Omental fat pad (tissue), 4 donors: ENCODE data around the gene KRTAP12-1. TPM values are rescaled to one million over a fixed set of nuclear protein-coding genes. Genes with fewer than 3 reads are reported as not detected.
A peak's percentile ranks its signal among the peaks of the same experiment; 100 is the strongest.

ENCODE experiments used
- ATAC-seq: fragments of 150-250 bp; one replicate; pipeline ENCODE4 v1.9.1; 2016; ENCODE audit warnings: mild to moderate bottlenecking, moderate library complexity; ENCODE audit not compliant: low FRiP score
- DNase-seq: peaks from one replicate; pipeline ENCODE4 v3.0.0-alpha.2; 2019; ENCODE audit warnings: low spot score
- CTCF ChIP-seq, 3 donors: fragments of 450-650 bp; IDR thresholded peaks; one replicate each; pipeline ENCODE4 v1.5.1; 2016 to 2017; ENCODE audit warnings: antibody characterized with exemption in 3 of 3, mild to moderate bottlenecking in 3 of 3, moderate library complexity in 2 of 3
- total RNA-seq, 4 donors: library from RNA; depleted of rRNA; stranded (reverse); fragments of >200 nt; gene quantifications; one replicate each; pipeline ENCODE4 v1.1.0, GENCODE V29; 2016

The KRTAP12-1 gene
- total RNA-seq, 4 donors from 2014 or later: not detected

- ATAC-seq: no peak
- no peak for TF ChIP-seq CTCF (IDR thresholded peaks at IDR 0.05)
- no peak for DNase-seq
Measured at GRCh38 chr21:44727321-44727720, 45.4 kb upstream of the KRTAP12-1 start.

DNA sequence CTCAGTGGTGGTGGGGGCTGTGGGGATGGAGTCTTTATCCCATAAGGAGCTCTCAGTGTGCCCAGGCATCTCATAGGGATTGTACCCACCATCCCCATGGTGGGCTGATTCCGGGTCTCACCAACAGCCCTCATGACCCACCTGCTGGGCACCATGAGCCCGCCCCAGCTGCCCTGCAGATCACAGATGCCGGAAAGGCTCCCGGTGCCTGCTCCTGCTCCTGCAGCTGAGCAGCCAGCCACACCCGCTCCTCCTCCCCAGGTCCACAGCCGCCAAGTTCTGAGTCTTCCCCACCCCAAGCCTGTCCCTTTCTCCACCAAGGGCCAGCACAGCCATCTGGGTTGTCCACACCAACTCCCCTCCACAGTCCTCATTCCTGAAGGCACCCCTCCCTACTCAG lies 44.9 kb upstream of the KRTAP12-1 start:
- no peak for TF ChIP-seq CTCF (IDR thresholded peaks at IDR 0.05)
- DNase-seq: no peak
- ATAC-seq: no peak

DNA sequence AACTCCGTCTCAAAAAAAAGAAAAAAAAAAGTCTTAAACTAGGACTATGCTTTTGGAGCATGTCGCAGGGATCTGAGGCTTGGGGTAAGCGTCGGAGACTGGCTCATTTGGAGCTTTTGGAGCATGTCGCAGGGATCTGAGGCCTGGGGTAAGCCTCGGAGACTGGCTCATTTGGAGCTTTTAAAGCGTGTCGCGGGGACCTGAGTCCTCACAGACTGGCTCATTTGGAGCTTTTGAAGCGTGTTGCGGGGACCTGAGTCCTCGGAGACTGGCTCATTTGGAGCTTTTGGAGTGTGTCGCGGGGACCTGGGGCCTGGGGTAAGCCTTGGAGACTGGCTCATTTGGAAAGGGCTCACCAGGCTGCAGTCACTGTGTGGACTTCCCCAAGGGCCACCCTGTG lies 43.0 kb upstream of the KRTAP12-1 start:
- DNase-seq (no peak), ATAC-seq (no peak)
- TF ChIP-seq CTCF (IDR thresholded peaks at IDR 0.05): no peak

DNA sequence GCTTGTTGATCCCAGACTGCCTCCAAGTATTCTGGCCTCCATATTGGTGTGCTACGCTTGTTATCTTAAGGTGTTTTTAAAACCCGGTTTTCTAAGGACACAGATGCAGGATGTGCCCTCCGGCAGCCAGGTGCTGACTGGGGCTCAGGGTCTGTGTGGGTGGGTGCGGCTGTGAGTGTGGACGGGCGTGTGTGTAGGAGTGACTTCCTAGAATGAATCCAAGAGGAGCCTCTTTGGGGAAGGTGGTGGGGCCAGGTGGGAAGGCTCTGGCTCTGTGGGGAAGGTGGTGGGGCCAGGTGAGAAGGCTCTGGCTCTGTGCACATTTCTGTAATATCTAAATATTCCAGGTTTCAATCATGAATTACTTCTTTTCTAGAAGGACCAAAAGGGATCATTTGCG lies 42.2 kb upstream of the KRTAP12-1 start:
- no peak for TF ChIP-seq CTCF (IDR thresholded peaks at IDR 0.05)
- ATAC-seq (no peak), DNase-seq (no peak)

DNA sequence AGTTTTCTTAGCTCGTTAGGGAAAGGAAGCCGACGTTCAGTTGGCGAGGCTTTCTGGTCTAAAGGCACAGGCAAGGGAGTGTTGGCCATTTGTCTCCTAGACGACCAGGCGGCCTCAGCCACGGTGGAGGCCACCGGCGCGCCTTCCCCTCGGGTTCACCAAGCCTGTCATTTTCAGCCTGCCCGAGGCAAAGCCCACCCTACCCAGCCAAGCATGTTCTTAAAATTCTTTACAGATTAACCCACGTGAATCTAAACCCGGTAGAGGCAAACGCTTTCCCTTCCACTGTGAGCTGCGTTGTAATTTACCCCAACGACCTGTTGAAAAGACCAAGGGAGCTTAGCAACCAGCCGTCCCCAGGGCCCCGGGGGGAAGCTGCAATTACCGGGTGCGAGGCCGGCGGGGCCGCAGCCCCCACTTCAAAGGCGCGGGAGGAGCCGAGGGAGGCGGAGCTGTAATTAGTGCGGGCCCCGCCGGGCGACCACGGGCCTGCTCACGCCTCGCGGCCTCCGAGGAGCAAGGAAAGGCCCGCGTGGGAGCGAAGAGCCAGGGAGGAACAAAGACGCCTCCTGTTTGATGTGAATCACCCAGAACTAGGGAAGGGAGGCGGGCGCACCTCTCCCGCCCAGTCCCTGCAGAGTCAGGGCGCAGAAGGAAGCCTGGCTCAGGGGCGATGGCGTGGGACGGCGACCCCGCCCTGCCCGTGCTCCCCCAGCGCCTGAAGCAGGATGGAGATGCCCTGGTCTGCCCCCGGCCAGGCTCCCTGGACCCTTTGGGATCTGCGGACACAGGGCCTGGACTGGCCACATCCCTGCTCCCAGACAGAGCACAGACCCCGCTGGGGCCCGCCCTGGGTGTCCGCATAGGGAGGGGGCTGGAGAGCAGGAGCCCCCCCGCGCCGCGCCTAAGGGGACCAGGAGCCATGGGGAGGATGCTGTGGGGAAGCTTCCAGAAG lies 41.5 kb upstream of the KRTAP12-1 start:
- DNase-seq (no peak), ATAC-seq (peak; percentile 58)

DNA sequence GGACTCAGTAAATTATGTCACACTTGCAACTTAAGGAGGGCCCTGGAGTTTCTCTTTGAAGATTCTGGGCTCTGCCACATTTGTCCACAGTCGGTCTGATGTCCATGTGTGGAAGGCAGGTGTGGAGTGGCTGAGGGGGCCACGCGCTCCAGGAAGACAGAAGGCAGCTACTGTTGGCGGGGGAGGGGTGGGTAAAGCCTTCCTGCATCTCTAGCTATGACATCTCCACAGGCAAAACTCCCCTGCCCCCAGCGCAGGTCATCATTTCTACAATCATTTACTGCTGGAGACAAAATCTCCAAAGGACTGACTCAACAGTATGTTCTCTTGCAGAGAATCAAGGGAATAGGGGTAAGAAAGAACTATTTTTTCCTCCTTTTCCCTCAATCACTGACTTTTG lies 40.8 kb upstream of the KRTAP12-1 start:
- no peak for ATAC-seq
- DNase-seq: no peak
- TF ChIP-seq CTCF (IDR thresholded peaks at IDR 0.05): no peak

More for the DNA sequence above, 41.5 kb upstream of the KRTAP12-1 start:
- no peak for TF ChIP-seq CTCF (IDR thresholded peaks at IDR 0.05)

- no peak for DNase-seq
- no peak for ATAC-seq
- TF ChIP-seq CTCF (IDR thresholded peaks at IDR 0.05): no peak
Measured at GRCh38 chr21:44720170-44720569, 38.2 kb upstream of the KRTAP12-1 start.
